Activated T-helper 2 cell treated with anti-CD3 and anti-CD28 coated beads, Interferon-gamma antibody, Interleukin-2, Interleukin-4, amounts not matched to agents 10 μg/mL and 5 μg/mL and 100 μg/mL, durations not matched to agents 14 hours and 24 hours and 36 hours (primary cell): ENCODE data around the gene CTIF. TPM values are rescaled to one million over a fixed set of nuclear protein-coding genes. Genes with fewer than 3 reads are reported as not detected.

Experiments
- DNase-seq: peaks from one replicate; pipeline ENCODE4 v3.0.0; 2021; ENCODE audit warnings: low spot score
- H3K27ac Mint-ChIP-seq: one replicate; pipeline ENCODE4 v1.8.0; 2021; ENCODE audit warnings: mixed read lengths
- H3K27me3 Mint-ChIP-seq: one replicate; pipeline ENCODE4 v1.8.0; 2021; ENCODE audit warnings: low read depth, mixed read lengths
- H3K36me3 Mint-ChIP-seq: one replicate; pipeline ENCODE4 v1.8.0; 2021; ENCODE audit warnings: low read depth, mixed read lengths
- H3K4me1 Mint-ChIP-seq: one replicate; pipeline ENCODE4 v1.8.0; 2021; ENCODE audit warnings: low read depth, mixed read lengths
- H3K4me3 Mint-ChIP-seq: one replicate; pipeline ENCODE4 v1.8.0; 2021; ENCODE audit warnings: low read depth, mild to moderate bottlenecking, moderate library complexity, mixed read lengths
- H3K9me3 Mint-ChIP-seq: one replicate; pipeline ENCODE4 v1.8.0; 2021; ENCODE audit warnings: mixed read lengths
- intact Hi-C: fragments of 100-400 bp; cut with micrococcal nuclease; formaldehyde crosslinking; loops from one replicate; pipeline ENCODE4 v1.15.1; 2023
- total RNA-seq: library from RNA; stranded (reverse); gene quantifications from 2 replicates; pipeline ENCODE4 v1.2.3, GENCODE V29; 2022

Gene CTIF
- total RNA-seq, 1 donor from 2014 or later = 7.0 TPM

GRCh38 chr18:48519431-48520100 is 19.3 kb upstream of the CTIF start:
- Mint-ChIP-seq H3K27me3 (peaks cover 4% of the 10 kb centered on the region), H3K4me3 (no peak overlapping the region), H3K4me1 (no peaks in the 10 kb centered on the region), H3K9me3 (no peaks in the 10 kb centered on the region), H3K36me3 (no peaks in the 10 kb centered on the region), H3K27ac (no peak overlapping the region)
- intact Hi-C loops = no loop called here
- DNase-seq = no peak

GRCh38 chr18:48521723-48522122 is 17.1 kb upstream of the CTIF start:
- no peak for DNase-seq
- peaks cover 7% of the 10 kb centered on the region for H3K27me3 Mint-ChIP-seq
- no peaks in the 10 kb centered on the region for H3K36me3 Mint-ChIP-seq
- no peak overlapping the region for H3K4me3 Mint-ChIP-seq
- no peaks in the 10 kb centered on the region for H3K4me1 Mint-ChIP-seq
- H3K9me3 Mint-ChIP-seq = no peaks in the 10 kb centered on the region
- no peak overlapping the region for H3K27ac Mint-ChIP-seq
- intact Hi-C loops = no loop called here

GRCh38 chr18:48525671-48526070 is 13.2 kb upstream of the CTIF start:
- DNase-seq = no peak
- Mint-ChIP-seq H3K36me3 (no peaks in the 10 kb centered on the region), H3K27me3 (peaks cover 10% of the 10 kb centered on the region), H3K27ac (no peak overlapping the region), H3K4me1 (no peaks in the 10 kb centered on the region), H3K4me3 (no peak overlapping the region), H3K9me3 (no peaks in the 10 kb centered on the region)
- intact Hi-C loops = no loop called here

- H3K36me3 Mint-ChIP-seq = no peaks in the 10 kb centered on the region
- H3K27ac Mint-ChIP-seq = no peak overlapping the region
- peaks cover 10% of the 10 kb centered on the region for H3K27me3 Mint-ChIP-seq
- DNase-seq = no peak
- H3K9me3 Mint-ChIP-seq = no peaks in the 10 kb centered on the region
- no peaks in the 10 kb centered on the region for H3K4me1 Mint-ChIP-seq
- intact Hi-C loops = no loop called here
- H3K4me3 Mint-ChIP-seq = no peak overlapping the region
Observed at GRCh38 chr18:48527461-48527860, 11.4 kb upstream of the CTIF start.

GRCh38 chr18:48528861-48529260 is 10.0 kb upstream of the CTIF start:
- no peak overlapping the region for H3K27ac Mint-ChIP-seq
- no peaks in the 10 kb centered on the region for H3K36me3 Mint-ChIP-seq
- H3K27me3 Mint-ChIP-seq = peaks cover 10% of the 10 kb centered on the region
- no peaks in the 10 kb centered on the region for H3K9me3 Mint-ChIP-seq
- no peak overlapping the region for H3K4me3 Mint-ChIP-seq
- H3K4me1 Mint-ChIP-seq = peaks cover 3% of the 10 kb centered on the region
- no peak for DNase-seq
- intact Hi-C loops = no loop called here

DNA sequence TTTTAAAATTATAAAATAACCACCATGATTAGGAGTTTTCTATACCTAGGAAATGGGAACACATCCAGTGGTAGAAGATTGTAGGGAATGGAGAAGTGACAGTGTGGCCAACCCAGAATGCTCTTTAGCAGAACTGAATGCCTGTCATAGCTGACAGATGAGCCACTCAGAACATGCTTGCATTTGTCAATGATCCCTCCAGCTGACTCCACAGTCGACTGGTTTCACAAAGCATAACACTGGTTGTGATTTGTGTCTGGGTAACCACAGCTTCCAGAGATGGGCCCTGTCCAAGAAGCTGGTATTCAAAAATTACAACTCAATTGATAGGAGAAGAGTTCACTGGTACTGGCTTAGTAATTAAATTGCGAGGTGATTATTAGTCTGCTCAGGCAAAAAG is 9.0 kb upstream of the CTIF start:
- H3K27me3 Mint-ChIP-seq = peaks cover 10% of the 10 kb centered on the region
- H3K36me3 Mint-ChIP-seq = no peaks in the 10 kb centered on the region
- peaks cover 3% of the 10 kb centered on the region for H3K4me1 Mint-ChIP-seq
- no peak for DNase-seq
- H3K9me3 Mint-ChIP-seq = no peaks in the 10 kb centered on the region
- no peak overlapping the region for H3K27ac Mint-ChIP-seq
- no peak overlapping the region for H3K4me3 Mint-ChIP-seq
- intact Hi-C loops = loop anchor here (10.0 kb wide), 1 partner anchor 1755 kb away; the partner anchor contains the start of genes CXXC1 and MBD1

DNA sequence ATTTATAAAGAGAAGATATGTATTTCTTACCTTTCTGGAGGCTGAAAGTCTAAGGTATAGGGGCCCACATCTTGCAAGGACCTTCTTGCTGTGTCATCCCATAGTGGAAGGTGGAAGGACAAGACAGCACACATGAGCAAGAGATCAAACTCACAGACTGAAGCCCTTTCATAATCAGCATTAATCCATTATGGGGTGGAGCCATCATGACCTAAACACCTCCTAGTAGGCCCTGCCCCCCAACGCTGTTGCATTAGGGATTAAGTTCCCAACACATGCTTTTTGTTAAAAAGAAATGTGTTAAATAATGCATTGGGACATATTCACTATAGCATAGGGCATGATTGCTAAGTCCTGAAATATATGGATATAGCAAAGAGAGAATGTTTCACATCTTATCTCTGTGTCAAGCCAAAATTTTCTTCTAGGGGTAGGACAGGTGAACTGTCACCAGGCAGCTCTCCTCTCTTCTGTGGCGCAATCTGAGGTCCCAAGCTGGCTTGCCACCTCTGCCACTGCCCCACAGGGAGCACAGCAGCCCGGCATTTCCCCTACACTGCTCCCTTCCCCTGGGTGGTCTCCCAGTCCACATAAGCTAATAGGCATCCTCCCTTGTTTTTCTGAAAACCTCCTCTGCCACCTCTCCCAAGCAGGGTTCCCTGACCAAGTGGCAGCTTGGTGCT is 8.3 kb upstream of the CTIF start:
- intact Hi-C loops = loop anchor here (10.0 kb wide), 1 partner anchor 1754 kb away; the partner anchor contains the start of genes CXXC1 and MBD1
- Mint-ChIP-seq H3K27me3 (peaks cover 12% of the 10 kb centered on the region), H3K4me1 (peaks cover 3% of the 10 kb centered on the region), H3K9me3 (no peaks in the 10 kb centered on the region), H3K4me3 (no peak overlapping the region), H3K27ac (no peak overlapping the region), H3K36me3 (no peaks in the 10 kb centered on the region)
- no peak for DNase-seq

- Mint-ChIP-seq H3K36me3 (no peaks in the 10 kb centered on the region), H3K4me1 (peaks cover 3% of the 10 kb centered on the region), H3K27me3 (peaks cover 12% of the 10 kb centered on the region), H3K27ac (no peak overlapping the region), H3K9me3 (no peaks in the 10 kb centered on the region), H3K4me3 (no peak overlapping the region)
- intact Hi-C loops = loop anchor here (10.0 kb wide), 1 partner anchor 1754 kb away; the partner anchor contains the start of genes CXXC1 and MBD1
- no peak for DNase-seq
Observed at GRCh38 chr18:48531082-48531403, 7.8 kb upstream of the CTIF start.

- intact Hi-C loops = loop anchor here (10.0 kb wide), 1 partner anchor 1753 kb away; the partner anchor contains the start of genes CXXC1 and MBD1
- no peak for DNase-seq
- peaks cover 3% of the 10 kb centered on the region for H3K4me1 Mint-ChIP-seq
- no peaks in the 10 kb centered on the region for H3K36me3 Mint-ChIP-seq
- H3K4me3 Mint-ChIP-seq = no peak overlapping the region
- H3K9me3 Mint-ChIP-seq = no peaks in the 10 kb centered on the region
- peaks cover 8% of the 10 kb centered on the region for H3K27me3 Mint-ChIP-seq
- H3K27ac Mint-ChIP-seq = no peak overlapping the region
Observed at GRCh38 chr18:48531908-48532307, 6.9 kb upstream of the CTIF start.

DNA sequence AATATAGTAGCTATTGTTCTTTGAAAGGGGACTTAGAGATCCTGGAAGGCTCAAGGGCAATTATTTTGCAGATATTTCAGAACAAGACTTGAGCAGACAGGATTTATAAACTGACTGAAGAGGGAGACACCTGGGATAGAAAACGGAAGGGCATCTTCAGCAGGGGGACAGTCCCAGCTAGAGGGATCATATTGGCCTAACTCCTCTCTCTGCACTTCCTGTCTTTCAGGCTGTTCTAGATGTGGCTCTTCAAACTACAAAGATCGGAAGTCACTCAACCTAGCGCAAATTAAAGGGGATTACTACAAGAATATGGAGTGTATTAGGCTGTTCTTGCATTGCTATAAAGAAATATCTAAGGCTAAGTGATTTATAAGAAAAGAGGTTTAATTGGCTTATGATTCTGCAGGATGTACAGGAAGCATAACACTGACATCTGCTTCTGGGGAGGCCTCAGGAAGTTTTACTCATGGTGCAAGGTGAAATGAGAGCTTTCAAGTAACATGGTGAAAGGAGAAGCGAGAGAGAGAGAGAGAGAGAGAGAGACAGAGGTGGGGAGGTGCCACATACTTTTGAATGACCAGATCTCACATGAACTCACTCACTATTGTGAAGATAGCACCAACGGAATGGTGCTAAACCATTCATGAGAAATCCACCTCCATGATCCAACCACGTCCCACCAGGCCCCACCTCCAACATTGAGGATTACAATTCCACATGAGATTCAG is 5.3 kb upstream of the CTIF start:
- Mint-ChIP-seq H3K9me3 (no peaks in the 10 kb centered on the region), H3K27ac (no peak overlapping the region)
- intact Hi-C loops = loop anchor here (10.0 kb wide), 1 partner anchor 1751 kb away; the partner anchor contains the start of genes CXXC1 and MBD1

DNA sequence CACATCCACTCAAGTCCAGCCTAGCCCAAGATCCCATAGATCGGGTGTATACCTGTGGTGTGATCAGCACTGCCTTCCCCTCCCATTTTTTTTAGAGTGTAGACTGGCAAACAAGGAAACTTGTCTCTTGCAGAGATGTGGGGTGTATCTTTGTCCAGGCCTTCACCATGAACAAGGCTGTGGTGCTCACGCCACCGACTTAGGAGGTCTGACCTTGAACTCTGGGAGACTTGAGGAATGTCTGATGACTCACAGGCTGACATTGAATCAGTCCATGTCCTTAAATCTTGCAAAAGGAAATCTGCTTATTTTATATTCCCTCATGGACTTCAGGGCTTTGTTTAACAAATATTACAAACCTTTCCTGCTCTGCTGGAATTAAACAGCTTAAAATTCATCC is 4.5 kb upstream of the CTIF start:
- Mint-ChIP-seq H3K36me3 (no peaks in the 10 kb centered on the region), H3K9me3 (no peaks in the 10 kb centered on the region), H3K4me3 (no peak overlapping the region), H3K27me3 (peaks cover 3% of the 10 kb centered on the region), H3K27ac (no peak overlapping the region), H3K4me1 (peaks cover 3% of the 10 kb centered on the region)
- no peak for DNase-seq
- intact Hi-C loops = loop anchor here (10.0 kb wide), 1 partner anchor 1750 kb away; the partner anchor contains the start of genes CXXC1 and MBD1

More for the DNA sequence above, 5.3 kb upstream of the CTIF start:
- H3K36me3 Mint-ChIP-seq = no peaks in the 10 kb centered on the region
- H3K4me1 Mint-ChIP-seq = peaks cover 3% of the 10 kb centered on the region
- H3K27me3 Mint-ChIP-seq = peaks cover 8% of the 10 kb centered on the region
- DNase-seq = no peak
- no peak overlapping the region for H3K4me3 Mint-ChIP-seq

GRCh38 chr18:48535956-48536355 is 2.9 kb upstream of the CTIF start:
- Mint-ChIP-seq H3K36me3 (no peaks in the 10 kb centered on the region), H3K4me3 (no peak overlapping the region), H3K4me1 (peaks cover 3% of the 10 kb centered on the region), H3K27ac (no peak overlapping the region), H3K27me3 (peaks cover 4% of the 10 kb centered on the region), H3K9me3 (no peaks in the 10 kb centered on the region)
- no peak for DNase-seq
- intact Hi-C loops = loop anchor here (10.0 kb wide), 1 partner anchor 1749 kb away; the partner anchor contains the start of genes CXXC1 and MBD1
